NCI-H82 treated with DMSO at 0.1 percent for 48 hours (cell line): Measurements from ENCODE around the gene PAOX.

Experiments
- DNase-seq: peaks from one replicate; lab custom pipeline; 2025; ENCODE audit not compliant: unreplicated experiment; lab: John Stamatoyannopoulos, UW

Gene PAOX

GRCh38 chr10:133379152-133379800 lies at the start of gene PAOX:
PAOX (plus strand) TSS chr10:133379262; CDS start chr10:133379317, 55 bp downstream.
- DNase-seq = no peak

- DNase-seq = peak; percentile 54
Observed at GRCh38 chr10:133329491-133330202, 49.4 kb upstream of the PAOX start.

- DNase-seq = no peak
Observed at GRCh38 chr10:133332936-133333699, 45.9 kb upstream of the PAOX start.

- DNase-seq = no peak
Observed at GRCh38 chr10:133334503-133335245, 44.4 kb upstream of the PAOX start.

- DNase-seq = no peak
Observed at GRCh38 chr10:133335246-133336117, 43.6 kb upstream of the PAOX start.

GRCh38 chr10:133336118-133336576 lies 42.9 kb upstream of the PAOX start:
- no peak for DNase-seq

- no peak for DNase-seq
Observed at GRCh38 chr10:133336577-133337369, 42.3 kb upstream of the PAOX start, which contains the start of gene CALY. CALY (minus strand) TSS chr10:133336896; CDS start chr10:133328989, 7,907 bp downstream.

- DNase-seq = no peak
Observed at GRCh38 chr10:133337370-133337725, 41.7 kb upstream of the PAOX start.

- no peak for DNase-seq
Observed at GRCh38 chr10:133338080-133339071, 40.7 kb upstream of the PAOX start.

GRCh38 chr10:133339708-133340380 lies 39.2 kb upstream of the PAOX start:
- DNase-seq = no peak

GRCh38 chr10:133341983-133342382 lies 37.1 kb upstream of the PAOX start:
- DNase-seq = no peak

GRCh38 chr10:133342942-133343341 lies 36.1 kb upstream of the PAOX start:
- DNase-seq = no peak

GRCh38 chr10:133343558-133343957 lies 35.5 kb upstream of the PAOX start:
- no peak for DNase-seq

GRCh38 chr10:133344236-133344635 lies 34.8 kb upstream of the PAOX start:
- DNase-seq = no peak

GRCh38 chr10:133346413-133346812 lies 32.6 kb upstream of the PAOX start:
- no peak for DNase-seq

GRCh38 chr10:133347710-133348517 lies 31.1 kb upstream of the PAOX start:
- DNase-seq = no peak

- no peak for DNase-seq
Observed at GRCh38 chr10:133349160-133349568, 29.9 kb upstream of the PAOX start.
